ENCODE results near the gene ST7. TPM values are rescaled to one million over a fixed set of nuclear protein-coding genes. Genes with fewer than 3 reads are reported as not detected.

ST7 gene
- total RNA-seq, 1 donor from 2014 or later, result 48.6 TPM

- no peak for ATAC-seq
- H3K27me3 ChIP-seq, result no peaks in the 10 kb centered on the region
- H3K9me3 ChIP-seq, result no peaks in the 10 kb centered on the region
- no peak for DNase-seq
- no peak overlapping the region for H3K4me3 ChIP-seq
- H3K4me1 ChIP-seq, result no peaks in the 10 kb centered on the region
- H3K27ac ChIP-seq, result no peak overlapping the region
- no peak for TF ChIP-seq CTCF (IDR thresholded peaks at IDR 0.05)
- H3K36me3 ChIP-seq, result no peaks in the 10 kb centered on the region
- intact Hi-C loops (cut with DNase I), result no loop called here
Observed at GRCh38 chr7:117273814-117274225, 320.5 kb downstream of the ST7 start.

GRCh38 chr7:117274951-117275350 is 321.6 kb downstream of the ST7 start:
- TF ChIP-seq CTCF (IDR thresholded peaks at IDR 0.05), result no peak
- Histone ChIP-seq H3K9me3 (no peaks in the 10 kb centered on the region), H3K4me1 (peaks cover under 1% of the 10 kb centered on the region), H3K36me3 (no peaks in the 10 kb centered on the region), H3K4me3 (no peak overlapping the region), H3K27ac (no peak overlapping the region), H3K27me3 (no peaks in the 10 kb centered on the region)
- DNase-seq, result no peak
- intact Hi-C loops (cut with DNase I), result no loop called here
- ATAC-seq, result no peak

- DNase-seq (no peak), ATAC-seq (no peak)
- TF ChIP-seq CTCF (IDR thresholded peaks at IDR 0.05), result no peak
- no peaks in the 10 kb centered on the region for H3K27me3 ChIP-seq
- intact Hi-C loops (cut with DNase I), result no loop called here
- no peak overlapping the region for H3K27ac ChIP-seq
- H3K4me1 ChIP-seq, result peaks cover 9% of the 10 kb centered on the region
- no peaks in the 10 kb centered on the region for H3K36me3 ChIP-seq
- H3K9me3 ChIP-seq, result no peaks in the 10 kb centered on the region
- no peak overlapping the region for H3K4me3 ChIP-seq
Observed at GRCh38 chr7:117277576-117277975, 324.3 kb downstream of the ST7 start.

GRCh38 chr7:117278040-117278439 is 324.7 kb downstream of the ST7 start:
- Histone ChIP-seq H3K27ac (no peak overlapping the region), H3K4me3 (no peak overlapping the region), H3K27me3 (no peaks in the 10 kb centered on the region), H3K36me3 (no peaks in the 10 kb centered on the region), H3K9me3 (no peaks in the 10 kb centered on the region), H3K4me1 (peaks cover 9% of the 10 kb centered on the region)
- TF ChIP-seq CTCF (IDR thresholded peaks at IDR 0.05), result no peak
- ATAC-seq (no peak), DNase-seq (no peak)
- intact Hi-C loops (cut with DNase I), result no loop called here

GRCh38 chr7:117279203-117279602 is 325.9 kb downstream of the ST7 start:
- Histone ChIP-seq H3K4me3 (no peak overlapping the region), H3K4me1 (peaks cover 9% of the 10 kb centered on the region), H3K27ac (no peak overlapping the region), H3K36me3 (no peaks in the 10 kb centered on the region), H3K27me3 (no peaks in the 10 kb centered on the region), H3K9me3 (no peaks in the 10 kb centered on the region)
- intact Hi-C loops (cut with DNase I), result no loop called here
- TF ChIP-seq CTCF (IDR thresholded peaks at IDR 0.05), result no peak
- ATAC-seq (no peak), DNase-seq (no peak)

Small RNA genes within 50 kb of the gene (microRNA-seq; reads per million reads assigned to microRNA genes)
- gene MIR6132 (ENCODE audit: borderline microRNAs expressed), result not detected

Other genes starting within 250 kb of the ST7 start
- 249 TPM for gene CAPZA2, start 90.9 kb upstream of the ST7 start, total RNA-seq